Left lung (tissue), 10 donors: ENCODE measurements around the gene ALKBH6. TPM values are rescaled to one million over a fixed set of nuclear protein-coding genes. Genes with fewer than 3 reads are reported as not detected.

Experiments used
- ATAC-seq: fragments of 200-7000 bp; cut with Tn5 transposase; one replicate; pipeline ENCODE4 v1.9.1; 2020; ENCODE audit warnings: moderate library complexity
- DNase-seq, 4 donors: peaks; one replicate each; pipeline ENCODE4 v3.0.0-alpha.2; 2013 to 2020
- H3K27ac ChIP-seq, 2 donors: fragments of 200-600 bp; sonication (generic) in 1 of 2; one replicate each; pipeline versions ENCODE4 v1.5.0 to v1.8.0; 2020 to 2021
- H3K27me3 ChIP-seq, 2 donors: fragments of 200-600 bp; sonication (generic) in 1 of 2; one replicate each; pipeline versions ENCODE4 v1.5.0 to v1.8.0; 2020 to 2021
- H3K36me3 ChIP-seq, 2 donors: fragments of 200-600 bp; sonication (generic) in 1 of 2; one replicate each; pipeline versions ENCODE4 v1.5.0 to v1.8.0; 2020 to 2021
- H3K4me1 ChIP-seq, 2 donors: fragments of 200-600 bp; one replicate each; pipeline ENCODE4 v1.8.0; 2021
- H3K4me3 ChIP-seq, 2 donors: fragments of 200-600 bp; sonication (generic) in 1 of 2; one replicate each; pipeline versions ENCODE4 v1.5.0 to v1.8.0; 2020 to 2021; ENCODE audit warnings: mild to moderate bottlenecking in 1 of 2
- H3K9me3 ChIP-seq, 2 donors: fragments of 200-600 bp; sonication (generic) in 1 of 2; one replicate each; pipeline versions ENCODE4 v1.5.0 to v1.8.0; 2020 to 2021
- intact Hi-C, 2 donors: fragments of 100-400 bp; cut with DNase I; formaldehyde crosslinking; loops; one replicate each; pipeline versions ENCODE4 v1.11.2 to v1.14.2; 2022
- polyA plus RNA-seq, 6 donors: library from polyadenylated mRNA; unstranded; fragments of 120-200 nt; gene quantifications; one replicate each; pipeline ENCODE4 v1.2.1, GENCODE V29; 2013; ENCODE audit not compliant: insufficient read length in 6 of 6
- total RNA-seq, 2 donors: library from RNA; stranded (reverse); fragmentation: NEBNext Ultra II Directional; extraction: Animal tissue kit (Norgen Biotek cat#: 25700); gene quantifications; one replicate each; pipeline ENCODE4 v1.2.1, GENCODE V29; 2021
- TF ChIP-seq, protein P1 (sequence below), 2 donors: fragments of 200-600 bp; sonication (generic) in 1 of 2; IDR thresholded peaks; one replicate each; pipeline versions ENCODE4 v1.5.0 to v1.8.0; 2021; ENCODE audit warnings: antibody characterized with exemption in 2 of 2
- donor health status: DM: no; HTN: yes; CAD: no.
- donor health status: DM: no; HTN: no; CAD: no.

The ALKBH6 gene
- total and polyA plus RNA-seq, 8 donors, result 16.8 to 22.7 (median 19.8) TPM

DNA sequence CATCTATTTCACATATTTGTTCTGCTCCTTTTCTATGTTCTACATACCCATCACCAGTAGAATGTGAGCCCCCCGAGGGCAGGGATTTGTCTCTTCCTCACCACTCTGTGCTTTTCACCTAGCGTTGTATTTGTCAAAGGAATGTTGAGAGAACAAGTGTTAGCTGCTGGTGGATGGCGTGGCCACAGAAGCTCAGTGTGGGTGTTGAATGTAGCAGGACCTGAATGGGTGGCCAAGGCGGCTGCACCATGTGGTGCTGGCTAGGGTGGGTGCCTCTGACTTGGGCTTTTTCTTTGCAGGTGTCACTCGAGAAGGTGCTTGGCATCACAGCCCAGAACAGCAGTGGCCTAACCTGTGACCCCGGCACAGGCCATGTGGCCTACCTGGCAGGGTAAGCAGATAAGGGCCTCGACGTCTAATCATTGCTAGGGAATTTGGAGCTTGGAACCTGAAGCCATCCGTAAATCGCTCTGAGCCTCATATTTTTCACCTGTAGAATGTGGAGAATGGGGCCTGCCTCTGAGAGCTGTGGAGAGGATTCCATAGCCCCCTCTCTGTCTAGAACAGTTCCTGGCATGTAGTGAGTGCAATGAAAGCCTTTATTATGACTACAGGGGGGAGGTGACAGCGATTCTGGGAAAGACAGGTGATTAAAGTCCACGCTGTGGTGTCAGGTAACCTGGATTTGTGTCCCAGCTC, 44.6 kb upstream of the ALKBH6 start:
- TF ChIP-seq, protein P1, sequence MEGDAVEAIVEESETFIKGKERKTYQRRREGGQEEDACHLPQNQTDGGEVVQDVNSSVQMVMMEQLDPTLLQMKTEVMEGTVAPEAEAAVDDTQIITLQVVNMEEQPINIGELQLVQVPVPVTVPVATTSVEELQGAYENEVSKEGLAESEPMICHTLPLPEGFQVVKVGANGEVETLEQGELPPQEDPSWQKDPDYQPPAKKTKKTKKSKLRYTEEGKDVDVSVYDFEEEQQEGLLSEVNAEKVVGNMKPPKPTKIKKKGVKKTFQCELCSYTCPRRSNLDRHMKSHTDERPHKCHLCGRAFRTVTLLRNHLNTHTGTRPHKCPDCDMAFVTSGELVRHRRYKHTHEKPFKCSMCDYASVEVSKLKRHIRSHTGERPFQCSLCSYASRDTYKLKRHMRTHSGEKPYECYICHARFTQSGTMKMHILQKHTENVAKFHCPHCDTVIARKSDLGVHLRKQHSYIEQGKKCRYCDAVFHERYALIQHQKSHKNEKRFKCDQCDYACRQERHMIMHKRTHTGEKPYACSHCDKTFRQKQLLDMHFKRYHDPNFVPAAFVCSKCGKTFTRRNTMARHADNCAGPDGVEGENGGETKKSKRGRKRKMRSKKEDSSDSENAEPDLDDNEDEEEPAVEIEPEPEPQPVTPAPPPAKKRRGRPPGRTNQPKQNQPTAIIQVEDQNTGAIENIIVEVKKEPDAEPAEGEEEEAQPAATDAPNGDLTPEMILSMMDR (IDR thresholded peaks at IDR 0.05), result no peak
- Histone ChIP-seq H3K36me3 (peaks cover 0 to 8% of the 10 kb centered on the region in 2 donors), H3K4me3 (no peak overlapping the region), H3K4me1 (peaks cover 5 to 11% of the 10 kb centered on the region in 2 donors), H3K27ac (no peak overlapping the region), H3K27me3 (no peaks in the 10 kb centered on the region), H3K9me3 (no peaks in the 10 kb centered on the region)
- ATAC-seq, result no peak
- intact Hi-C loops, result no loop called here
- no peak for DNase-seq

DNA sequence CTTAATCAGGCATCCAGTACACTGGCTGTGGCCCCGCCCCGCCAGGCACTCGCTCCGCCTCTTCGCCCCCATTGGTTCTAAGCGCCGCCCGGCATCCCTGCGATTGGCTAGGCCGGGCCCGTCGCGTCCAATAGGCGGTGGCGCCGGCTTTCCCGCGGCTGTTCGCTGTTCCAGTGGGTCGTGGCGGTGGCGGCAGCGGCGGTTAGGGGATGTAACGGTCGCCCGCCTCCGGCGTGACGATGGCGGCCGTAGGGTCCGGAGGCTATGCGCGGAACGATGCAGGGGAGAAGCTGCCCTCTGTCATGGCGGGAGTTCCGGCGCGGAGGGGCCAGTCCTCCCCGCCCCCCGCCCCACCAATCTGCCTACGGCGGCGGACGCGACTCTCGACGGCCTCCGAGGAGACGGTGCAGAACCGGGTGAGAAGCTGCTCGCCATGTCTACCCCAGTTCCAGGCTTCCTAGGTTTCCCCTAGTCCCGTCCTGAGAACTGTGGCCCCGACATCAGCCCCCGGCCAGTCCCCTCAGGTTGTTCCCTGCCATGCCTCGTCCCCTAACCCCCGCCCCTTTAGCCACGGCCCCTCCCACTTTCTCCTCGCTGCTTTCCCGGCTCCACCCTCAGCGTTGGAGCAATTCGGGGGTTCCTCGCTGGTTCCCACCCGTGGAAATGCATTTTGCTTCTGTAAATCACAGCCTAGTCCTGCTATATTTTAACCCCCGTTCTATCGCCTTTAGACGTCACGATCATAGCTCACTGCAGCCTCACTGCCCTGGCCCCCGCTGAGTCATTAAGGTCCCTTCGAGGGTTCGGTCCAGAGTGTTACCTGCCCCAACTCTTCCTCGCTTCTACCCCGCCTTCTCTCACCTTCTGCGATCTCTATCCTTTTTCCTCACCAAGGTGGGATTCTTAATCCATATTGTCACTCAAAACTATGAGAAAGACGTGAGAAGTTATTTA, 41.0 kb upstream of the ALKBH6 start, which contains the start of gene WDR62:
Gene WDR62, plus strand, starts transcription at position 165 of the 954 bp plus-strand sequence. Its CDS starts 75 bp downstream, at position 240.
- DNase-seq, result peak in 3 of 4 donors; percentile 94 to 95 (median 94)
- Histone ChIP-seq H3K36me3 (peaks cover 0 to 2% of the 10 kb centered on the region in 2 donors), H3K4me3 (peak within 1 kb of the TSS; percentile 66 to 75), H3K27me3 (no peaks in the 10 kb centered on the region), H3K9me3 (no peaks in the 10 kb centered on the region), H3K27ac (peak within 1 kb of the TSS; percentile 97), H3K4me1 (peaks cover 5 to 27% of the 10 kb centered on the region in 2 donors)
- peak; percentile 89 for ATAC-seq
- intact Hi-C loops, result no loop called here
- TF ChIP-seq, protein P1 (IDR thresholded peaks at IDR 0.05), result no peak

DNA sequence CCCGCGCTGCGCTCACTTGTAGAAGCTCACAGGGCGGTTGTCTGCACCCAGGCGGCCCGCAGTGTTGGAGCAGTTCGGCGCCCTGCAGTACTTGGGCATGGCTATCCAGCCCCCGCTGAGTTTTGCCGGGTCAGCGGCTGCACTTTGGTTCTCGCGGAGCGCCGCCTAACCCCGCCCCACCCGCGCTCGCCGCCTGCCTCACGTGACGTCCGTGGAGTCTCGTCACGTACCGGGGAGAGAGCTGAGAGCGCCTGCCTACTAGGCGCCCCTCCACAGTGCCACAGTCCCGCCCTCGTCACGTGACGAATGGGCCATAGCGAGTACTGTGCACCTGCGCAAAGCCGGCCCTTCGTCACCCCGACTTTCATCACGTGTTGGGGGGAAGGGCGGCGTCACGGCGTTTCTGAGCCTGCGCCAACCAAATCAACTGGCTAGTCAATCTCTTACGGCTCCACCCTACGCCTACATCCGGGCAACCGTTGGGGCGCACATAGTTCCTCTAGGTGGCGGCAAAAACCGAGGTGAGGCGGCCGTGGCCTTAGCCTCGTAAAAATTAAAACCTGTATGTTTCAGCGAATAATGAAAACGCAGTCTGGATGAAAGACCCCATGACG, 40.2 kb upstream of the ALKBH6 start, which contains the start of gene THAP8:
Gene THAP8, minus strand, starts transcription at position 167 of the 614 bp plus-strand sequence. Its CDS starts 68 bp downstream, at position 99.
- ATAC-seq (peak; percentile 93), DNase-seq (peak; percentile 100)
- no peaks in the 10 kb centered on the region for H3K9me3 ChIP-seq
- TF ChIP-seq, protein P1 (IDR thresholded peaks at IDR 0.05), result peak; percentile 31 to 33
- H3K27ac ChIP-seq, result peak within 1 kb of the TSS; percentile 97
- intact Hi-C loops, result no loop called here
- no peaks in the 10 kb centered on the region for H3K36me3 ChIP-seq
- peak within 1 kb of the TSS; percentile 66 to 75 for H3K4me3 ChIP-seq
- H3K4me1 ChIP-seq, result peaks cover 5 to 27% of the 10 kb centered on the region in 2 donors
- no peaks in the 10 kb centered on the region for H3K27me3 ChIP-seq

DNA sequence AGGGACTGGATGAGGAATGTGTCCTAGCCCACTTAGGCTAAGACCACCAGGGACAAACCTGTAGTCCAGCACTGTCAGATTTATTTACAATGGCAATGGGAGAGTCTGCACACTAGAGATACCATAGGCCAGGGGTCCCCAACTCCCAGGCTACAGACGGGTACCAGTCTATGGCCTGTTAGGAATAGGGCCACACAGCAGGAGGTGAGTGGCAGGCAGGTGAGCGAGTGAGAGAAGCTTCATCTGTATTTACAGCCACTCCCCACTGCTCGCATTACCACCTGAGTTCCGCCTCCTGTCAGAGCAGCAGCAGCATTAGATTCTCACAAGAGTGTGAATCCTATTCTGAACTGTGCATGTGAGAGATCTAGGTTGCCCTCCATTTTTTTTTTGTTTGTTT, 37.6 kb upstream of the ALKBH6 start:
- Histone ChIP-seq H3K27ac (no peak overlapping the region), H3K36me3 (no peaks in the 10 kb centered on the region), H3K4me3 (no peak overlapping the region), H3K27me3 (no peaks in the 10 kb centered on the region), H3K4me1 (peaks cover 5 to 27% of the 10 kb centered on the region in 2 donors), H3K9me3 (no peaks in the 10 kb centered on the region)
- intact Hi-C loops, result no loop called here
- no peak for ATAC-seq
- TF ChIP-seq, protein P1 (IDR thresholded peaks at IDR 0.05), result no peak
- DNase-seq, result no peak
